GM12878 (cell line): ENCODE measurements around the gene WWOX. TPM values are rescaled to one million over a fixed set of nuclear protein-coding genes. Genes with fewer than 3 reads are reported as not detected.

ENCODE experiments used
- ATAC-seq: fragments of 200-7000 bp; cut with Tn5 transposase; 3 replicates; pipeline ENCODE4 v1.9.1; 2020; ENCODE audit warnings: mild to moderate bottlenecking, moderate library complexity
- BruUV-seq: library from RNA; stranded (reverse); fragments of 400-500 nt; replicated peaks from 2 replicates; lab custom pipeline; 2021; lab: Mats Ljungman, UMichigan
- CTCF ChIA-PET: fragments of 300-600 bp; sonication (Branson Sonifier 250); formaldehyde crosslinking; extraction: SDS; loops from one replicate; lab custom pipeline; 2021; ENCODE audit warnings: inconsistent platforms; lab: Yijun Ruan, JAX
- POLR2A ChIA-PET: fragments of 350-600 bp; formaldehyde crosslinking; extraction: SDS; loops from one replicate; lab custom pipeline; 2021; ENCODE audit warnings: inconsistent platforms; lab: Charles Lee
- RAD21 ChIA-PET: fragments of 300-600 bp; sonication (Branson Sonifier 250); formaldehyde crosslinking; loops from one replicate; lab custom pipeline; 2023; ENCODE audit warnings: antibody characterized with exemption; ENCODE audit not compliant: unreplicated experiment; lab: Charles Lee
- SMC1A ChIA-PET: fragments of 300-600 bp; sonication (Branson Sonifier 250); formaldehyde crosslinking; loops from one replicate; lab custom pipeline; 2023; ENCODE audit not compliant: unreplicated experiment, uncharacterized antibody; lab: Charles Lee
- DNase-seq: peaks from one replicate; pipeline ENCODE4 v3.0.0-alpha.2; 2011; ENCODE audit warnings: low read depth, low spot score
- FAIRE-seq: peaks from 3 replicates; lab custom pipeline; 2011; peaks lifted over from hg19 to GRCh38; lab: Jason Lieb, UNC
- H2AFZ ChIP-seq: 2 replicates; pipeline ENCODE4 v1.6.0; 2011; ENCODE audit warnings: low read depth, low read length, control low read depth; ENCODE audit not compliant: control insufficient read depth
- H3K27ac ChIP-seq: 2 replicates; pipeline ENCODE4 v1.5.1; 2011; ENCODE audit warnings: control low read depth; ENCODE audit not compliant: control insufficient read depth, insufficient read depth
- H3K27me3 ChIP-seq, 2 experiments: replicated peaks in 1 of 2; 2 replicates each; pipeline versions ENCODE4 v1.6.0 to v1.6.1; 2011; ENCODE audit warnings: low read length in 1 of 2; ENCODE audit not compliant: control insufficient read depth in 2 of 2, insufficient read depth in 2 of 2
- H3K36me3 ChIP-seq, 2 experiments: 2 replicates each; pipeline ENCODE4 v1.5.1; 2011; ENCODE audit warnings: low read length in 1 of 2; ENCODE audit not compliant: control insufficient read depth in 2 of 2, insufficient read depth in 2 of 2
- H3K4me1 ChIP-seq: 2 replicates; pipeline ENCODE4 v1.6.1; 2011; ENCODE audit warnings: mild to moderate bottlenecking, low read length, moderate library complexity, mixed read lengths; ENCODE audit not compliant: control insufficient read depth, insufficient read depth
- H3K4me2 ChIP-seq: 2 replicates; pipeline ENCODE4 v1.6.0; 2011; ENCODE audit warnings: control low read depth; ENCODE audit not compliant: control insufficient read depth, insufficient read depth
- H3K4me3 ChIP-seq: fragments of 200-600 bp; sonication (generic); 2 replicates; pipeline ENCODE4 v1.5.1; 2016
- H3K79me2 ChIP-seq: 2 replicates; pipeline ENCODE4 v1.6.0; 2011; ENCODE audit warnings: low read length; ENCODE audit not compliant: control insufficient read depth, insufficient read depth
- H3K9ac ChIP-seq: 2 replicates; pipeline ENCODE4 v1.8.0; 2011; ENCODE audit warnings: low read length, control low read depth, mixed read lengths; ENCODE audit not compliant: control insufficient read depth, insufficient read depth
- H3K9me3 ChIP-seq: replicated peaks from 3 replicates; pipeline ENCODE4 v1.5.1; 2011; ENCODE audit warnings: mild to moderate bottlenecking, low read length; ENCODE audit not compliant: control insufficient read depth, insufficient read depth
- H4K20me1 ChIP-seq: 2 replicates; pipeline ENCODE4 v1.6.0; 2011; ENCODE audit not compliant: control insufficient read depth, insufficient read depth
- CBFB ChIP-seq: IDR thresholded peaks from 2 replicates; pipeline ENCODE4 v1.6.1; 2016; ENCODE audit warnings: antibody characterized with exemption, low read depth
- CBX3 ChIP-seq: fragments of 200-600 bp; sonication (generic); IDR thresholded peaks from 2 replicates; pipeline ENCODE4 v1.6.1; 2016; ENCODE audit warnings: low read depth, borderline replicate concordance
- CEBPB ChIP-seq, 2 experiments: fragments of 150-350 bp in 1 of 2; IDR thresholded peaks; 2 replicates each; pipeline ENCODE4 v1.6.1; 2012 to 2014; ENCODE audit warnings: low read depth in 2 of 2, low read length in 2 of 2, borderline replicate concordance in 1 of 2, inconsistent platforms in 1 of 2
- EP300 ChIP-seq, 2 experiments: fragments of 150-350 bp in 1 of 2; IDR thresholded peaks; 2 replicates each; pipeline ENCODE4 v1.6.1; 2011 to 2012; ENCODE audit warnings: low read depth in 2 of 2, low read length in 2 of 2, borderline replicate concordance in 1 of 2, improper control_type of control experiment in 1 of 2, inconsistent platforms in 1 of 2; ENCODE audit not compliant: control insufficient read depth in 1 of 2
- HDAC2 ChIP-seq: fragments of 200-600 bp; sonication (generic); IDR thresholded peaks from 2 replicates; pipeline ENCODE4 v1.6.1; 2017
- IKZF1 ChIP-seq: fragments of 450-650 bp; conservative IDR thresholded peaks from 2 replicates; pipeline ENCODE4 v1.6.1; 2017; ENCODE audit warnings: antibody characterized with exemption, mild to moderate bottlenecking
- KAT2A ChIP-seq: conservative IDR thresholded peaks from 2 replicates; pipeline ENCODE4 v1.6.1; 2011; ENCODE audit warnings: low read depth, low read length; ENCODE audit not compliant: control insufficient read depth
- SIN3A ChIP-seq: IDR thresholded peaks from 2 replicates; pipeline ENCODE4 v1.6.1; 2012; ENCODE audit warnings: low read depth, low read length, improper control_type of control experiment
- SUPT20H ChIP-seq: IDR thresholded peaks from 2 replicates; pipeline ENCODE4 v1.6.1; 2011; ENCODE audit warnings: low read depth, mild to moderate bottlenecking, low read length, moderate library complexity, borderline replicate concordance; ENCODE audit not compliant: control insufficient read depth
- WGBS: methylation state at CpG from one replicate; pipeline ENCODE4 v1.1.6; 2016; ENCODE audit warnings: low lambda C conversion rate; ENCODE audit not compliant: insufficient replicate concordance, insufficient coverage; ENCODE audit errors: missing lambda C conversion rate; 5-methylcytosine and 5-hydroxymethylcytosine counted together
- in situ Hi-C: fragments of 300-500 bp; cut with MboI; formaldehyde crosslinking; loops from 9 replicates; pipeline ENCODE4 v1.14.3; 2018; ENCODE audit warnings: mixed read lengths
- intact Hi-C: fragments of 100-400 bp; cut with micrococcal nuclease; formaldehyde crosslinking; loops from one replicate; pipeline ENCODE4 v1.14.2; 2022; ENCODE audit not compliant: unreplicated experiment
- polyA plus RNA-seq, 11 experiments: library from polyadenylated mRNA; depleted of rRNA in 4 of 11; unstranded in 6 of 11; stranded (reverse) in 5 of 11; fragments of >200 nt; fragmentation: Nextera tagmentation in 4 of 11; fragmentation: Illumina TruSeq in 1 of 11; extraction: Ambion mirVana in 4 of 11; extraction: Trizol in 1 of 11; gene quantifications; 1 replicate in 1 of 11; 2 replicates in 10 of 11; pipeline versions ENCODE4 v1.2.1 to v1.2.3, GENCODE V29; 2011 to 2016; ENCODE audit warnings: inconsistent platforms in 2 of 11, missing spikeins in 2 of 11, low read depth in 1 of 11
- total RNA-seq, 4 experiments: library from RNA; depleted of rRNA in 3 of 4; stranded (reverse); fragments of >200 nt in 3 of 4; fragmentation: Illumina TruSeq in 1 of 4; extraction: Trizol in 1 of 4; gene quantifications; 2 replicates each; pipeline versions ENCODE4 v1.2.1 to v1.2.3, GENCODE V29; 2013 to 2021
- TF ChIP-seq, protein P1 (sequence below): IDR thresholded peaks from 2 replicates; pipeline ENCODE4 v1.6.1; 2012; ENCODE audit warnings: low read depth, low read length, improper control_type of control experiment
- TF ChIP-seq, protein P2 (sequence below): IDR thresholded peaks from 2 replicates; pipeline ENCODE4 v1.6.1; 2011; ENCODE audit warnings: low read depth, mild to moderate bottlenecking, low read length, moderate library complexity, borderline replicate concordance; ENCODE audit errors: extremely low read depth
- TF ChIP-seq, protein P3 (sequence below): fragments of 450-650 bp; IDR thresholded peaks from 2 replicates; pipeline ENCODE4 v1.6.1; 2017; ENCODE audit warnings: mild to moderate bottlenecking, moderate library complexity
- TF ChIP-seq, protein P4 (sequence below): fragments of 450-650 bp; conservative IDR thresholded peaks from 2 replicates; pipeline ENCODE4 v1.6.1; 2017; ENCODE audit warnings: mild to moderate bottlenecking, moderate library complexity
- TF ChIP-seq, protein P5 (sequence below): IDR thresholded peaks from 2 replicates; pipeline ENCODE4 v1.6.1; 2011; ENCODE audit warnings: borderline replicate concordance, low read depth, mild to moderate bottlenecking, moderate library complexity, low read length; ENCODE audit not compliant: insufficient read depth, poor library complexity, severe bottlenecking

Gene WWOX
- total and polyA plus RNA-seq, 10 of the 15 experiments (the other 5 are each of a cell fraction or from before 2014, with no cell fraction given): 2.8 to 24.4 (median 17.8) TPM

DNA sequence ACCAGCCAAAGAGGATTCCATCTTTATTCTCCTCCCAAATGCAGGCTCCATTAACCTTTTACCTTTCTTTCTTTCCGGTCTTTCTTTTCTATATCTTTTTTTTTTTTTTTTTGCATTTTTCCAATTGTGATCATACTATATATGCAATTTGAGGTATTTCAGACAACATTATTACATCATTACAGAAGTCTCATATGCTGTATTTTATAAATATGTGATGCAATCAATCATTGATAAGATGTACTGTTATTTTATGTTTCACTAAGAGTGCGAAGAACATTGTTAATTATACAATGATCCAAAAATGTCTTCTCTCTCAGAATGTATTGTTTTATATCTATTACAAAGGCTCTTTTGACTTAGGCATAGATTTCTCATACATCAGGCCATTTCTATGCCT, 683.1 kb downstream of the WWOX start (continued):
- TF ChIP-seq KAT2A: no peak
- TF ChIP-seq, protein P1, sequence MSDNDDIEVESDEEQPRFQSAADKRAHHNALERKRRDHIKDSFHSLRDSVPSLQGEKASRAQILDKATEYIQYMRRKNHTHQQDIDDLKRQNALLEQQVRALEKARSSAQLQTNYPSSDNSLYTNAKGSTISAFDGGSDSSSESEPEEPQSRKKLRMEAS: no peak

DNA sequence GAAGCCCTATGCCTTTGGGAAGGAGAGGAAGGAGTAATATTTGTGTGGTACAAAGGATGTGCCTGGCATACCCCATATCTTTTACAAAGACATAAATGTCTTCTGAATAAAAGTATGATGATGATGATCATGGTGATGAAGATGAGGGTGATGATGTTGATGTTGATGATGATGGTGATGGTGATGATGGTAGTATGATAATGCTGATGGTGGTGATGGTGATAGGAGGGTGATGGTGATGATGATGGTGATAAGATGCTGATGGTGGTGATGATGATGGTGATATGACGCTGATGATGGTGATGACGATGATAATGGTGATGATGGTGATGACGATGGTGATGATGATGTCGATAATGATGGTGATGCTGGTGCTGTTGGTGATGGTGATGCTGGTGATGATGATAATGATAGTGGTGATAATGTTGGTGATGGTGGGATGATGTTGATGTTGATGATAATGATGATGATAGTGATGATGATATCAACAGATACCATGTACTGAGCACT, 684.2 kb downstream of the WWOX start:
- RAD21 ChIA-PET: no interaction called here
- TF ChIP-seq SIN3A: no peak
- no peak for TF ChIP-seq EP300 (IDR thresholded peaks at IDR 0.05; ENCODE audit: borderline replicate concordance in 1 of 2, control insufficient read depth in 1 of 2, low read depth in 2 of 2, low read length in 2 of 2)
- TF ChIP-seq, protein P2, sequence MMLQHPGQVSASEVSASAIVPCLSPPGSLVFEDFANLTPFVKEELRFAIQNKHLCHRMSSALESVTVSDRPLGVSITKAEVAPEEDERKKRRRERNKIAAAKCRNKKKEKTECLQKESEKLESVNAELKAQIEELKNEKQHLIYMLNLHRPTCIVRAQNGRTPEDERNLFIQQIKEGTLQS: no peak
- no peak for TF ChIP-seq CBFB
- TF ChIP-seq IKZF1: no peak
- TF ChIP-seq, protein P3, sequence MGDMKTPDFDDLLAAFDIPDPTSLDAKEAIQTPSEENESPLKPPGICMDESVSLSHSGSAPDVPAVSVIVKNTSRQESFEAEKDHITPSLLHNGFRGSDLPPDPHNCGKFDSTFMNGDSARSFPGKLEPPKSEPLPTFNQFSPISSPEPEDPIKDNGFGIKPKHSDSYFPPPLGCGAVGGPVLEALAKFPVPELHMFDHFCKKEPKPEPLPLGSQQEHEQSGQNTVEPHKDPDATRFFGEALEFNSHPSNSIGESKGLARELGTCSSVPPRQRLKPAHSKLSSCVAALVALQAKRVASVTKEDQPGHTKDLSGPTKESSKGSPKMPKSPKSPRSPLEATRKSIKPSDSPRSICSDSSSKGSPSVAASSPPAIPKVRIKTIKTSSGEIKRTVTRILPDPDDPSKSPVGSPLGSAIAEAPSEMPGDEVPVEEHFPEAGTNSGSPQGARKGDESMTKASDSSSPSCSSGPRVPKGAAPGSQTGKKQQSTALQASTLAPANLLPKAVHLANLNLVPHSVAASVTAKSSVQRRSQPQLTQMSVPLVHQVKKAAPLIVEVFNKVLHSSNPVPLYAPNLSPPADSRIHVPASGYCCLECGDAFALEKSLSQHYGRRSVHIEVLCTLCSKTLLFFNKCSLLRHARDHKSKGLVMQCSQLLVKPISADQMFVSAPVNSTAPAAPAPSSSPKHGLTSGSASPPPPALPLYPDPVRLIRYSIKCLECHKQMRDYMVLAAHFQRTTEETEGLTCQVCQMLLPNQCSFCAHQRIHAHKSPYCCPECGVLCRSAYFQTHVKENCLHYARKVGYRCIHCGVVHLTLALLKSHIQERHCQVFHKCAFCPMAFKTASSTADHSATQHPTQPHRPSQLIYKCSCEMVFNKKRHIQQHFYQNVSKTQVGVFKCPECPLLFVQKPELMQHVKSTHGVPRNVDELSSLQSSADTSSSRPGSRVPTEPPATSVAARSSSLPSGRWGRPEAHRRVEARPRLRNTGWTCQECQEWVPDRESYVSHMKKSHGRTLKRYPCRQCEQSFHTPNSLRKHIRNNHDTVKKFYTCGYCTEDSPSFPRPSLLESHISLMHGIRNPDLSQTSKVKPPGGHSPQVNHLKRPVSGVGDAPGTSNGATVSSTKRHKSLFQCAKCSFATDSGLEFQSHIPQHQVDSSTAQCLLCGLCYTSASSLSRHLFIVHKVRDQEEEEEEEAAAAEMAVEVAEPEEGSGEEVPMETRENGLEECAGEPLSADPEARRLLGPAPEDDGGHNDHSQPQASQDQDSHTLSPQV: no peak
- TF ChIP-seq, protein P4, sequence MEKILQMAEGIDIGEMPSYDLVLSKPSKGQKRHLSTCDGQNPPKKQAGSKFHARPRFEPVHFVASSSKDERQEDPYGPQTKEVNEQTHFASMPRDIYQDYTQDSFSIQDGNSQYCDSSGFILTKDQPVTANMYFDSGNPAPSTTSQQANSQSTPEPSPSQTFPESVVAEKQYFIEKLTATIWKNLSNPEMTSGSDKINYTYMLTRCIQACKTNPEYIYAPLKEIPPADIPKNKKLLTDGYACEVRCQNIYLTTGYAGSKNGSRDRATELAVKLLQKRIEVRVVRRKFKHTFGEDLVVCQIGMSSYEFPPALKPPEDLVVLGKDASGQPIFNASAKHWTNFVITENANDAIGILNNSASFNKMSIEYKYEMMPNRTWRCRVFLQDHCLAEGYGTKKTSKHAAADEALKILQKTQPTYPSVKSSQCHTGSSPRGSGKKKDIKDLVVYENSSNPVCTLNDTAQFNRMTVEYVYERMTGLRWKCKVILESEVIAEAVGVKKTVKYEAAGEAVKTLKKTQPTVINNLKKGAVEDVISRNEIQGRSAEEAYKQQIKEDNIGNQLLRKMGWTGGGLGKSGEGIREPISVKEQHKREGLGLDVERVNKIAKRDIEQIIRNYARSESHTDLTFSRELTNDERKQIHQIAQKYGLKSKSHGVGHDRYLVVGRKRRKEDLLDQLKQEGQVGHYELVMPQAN: no peak
- TF ChIP-seq CBX3: no peak
- TF ChIP-seq CEBPB (IDR thresholded peaks at IDR 0.05; ENCODE audit: borderline replicate concordance in 1 of 2, low read depth in 2 of 2, low read length in 2 of 2): no peak
- TF ChIP-seq, protein P5, sequence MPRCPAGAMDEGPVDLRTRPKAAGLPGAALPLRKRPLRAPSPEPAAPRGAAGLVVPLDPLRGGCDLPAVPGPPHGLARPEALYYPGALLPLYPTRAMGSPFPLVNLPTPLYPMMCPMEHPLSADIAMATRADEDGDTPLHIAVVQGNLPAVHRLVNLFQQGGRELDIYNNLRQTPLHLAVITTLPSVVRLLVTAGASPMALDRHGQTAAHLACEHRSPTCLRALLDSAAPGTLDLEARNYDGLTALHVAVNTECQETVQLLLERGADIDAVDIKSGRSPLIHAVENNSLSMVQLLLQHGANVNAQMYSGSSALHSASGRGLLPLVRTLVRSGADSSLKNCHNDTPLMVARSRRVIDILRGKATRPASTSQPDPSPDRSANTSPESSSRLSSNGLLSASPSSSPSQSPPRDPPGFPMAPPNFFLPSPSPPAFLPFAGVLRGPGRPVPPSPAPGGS: no peak
- no peak for TF ChIP-seq HDAC2
- no peak for TF ChIP-seq SUPT20H

More for the DNA sequence above, 684.2 kb downstream of the WWOX start:
- no TSS peak for BruUV-seq
- H3K4me1 ChIP-seq: no peaks in the 10 kb centered on the region
- H3K27ac ChIP-seq: no peak overlapping the region
- ATAC-seq (no peak), FAIRE-seq (no peak), DNase-seq (no peak)
- H3K4me2 ChIP-seq: no peak overlapping the region
- no peak overlapping the region for H3K4me3 ChIP-seq
- ChIA-PET POLR2A (no interaction called here), SMC1A (no interaction called here), CTCF (interaction anchor here (1.3 kb wide), 1 partner anchor 78 kb away, joined by 3 read pairs; no protein-coding TSS in a partner anchor)
- no peak overlapping the region for H2AFZ ChIP-seq
- intact Hi-C loops: no loop called here
- H3K36me3 ChIP-seq: no peaks in the 10 kb centered on the region
- no peaks in the 10 kb centered on the region for H3K27me3 ChIP-seq
- no peaks in the 10 kb centered on the region for H3K9me3 ChIP-seq
- H4K20me1 ChIP-seq: no peaks in the 10 kb centered on the region
- H3K9ac ChIP-seq: no peak overlapping the region
- in situ Hi-C loops: no loop called here
- WGBS: 62% methylated on average over 4 of the region's 4 CpGs
- H3K79me2 ChIP-seq: no peaks in the 10 kb centered on the region
